HuH-7.5 (cell line): ENCODE measurements around the gene SETD3.

Source experiments
- DNase-seq: peaks from one replicate; pipeline ENCODE4 v3.0.0; 2011; ENCODE audit warnings: low spot score

The SETD3 gene

GRCh38 chr14:99393059-99393655 lies 87.5 kb downstream of the SETD3 start:
- DNase-seq, result peak; percentile 66

GRCh38 chr14:99391671-99392070 lies 89.0 kb downstream of the SETD3 start:
- no peak for DNase-seq

- DNase-seq, result peak; percentile 66
Measured at GRCh38 chr14:99389174-99389826, 91.4 kb downstream of the SETD3 start.

- no peak for DNase-seq
Measured at GRCh38 chr14:99388286-99388685, 92.4 kb downstream of the SETD3 start.

- no peak for DNase-seq
Measured at GRCh38 chr14:99387880-99388279, 92.8 kb downstream of the SETD3 start.

- DNase-seq, result no peak
Measured at GRCh38 chr14:99384450-99385417, 95.9 kb downstream of the SETD3 start.

- no peak for DNase-seq
Measured at GRCh38 chr14:99383472-99384449, 96.9 kb downstream of the SETD3 start.

- DNase-seq, result no peak
Measured at GRCh38 chr14:99382781-99383471, 97.7 kb downstream of the SETD3 start.

- no peak for DNase-seq
Measured at GRCh38 chr14:99382071-99382470, 98.6 kb downstream of the SETD3 start.

- DNase-seq, result no peak
Measured at GRCh38 chr14:99381688-99382060, 99.0 kb downstream of the SETD3 start.

- DNase-seq, result no peak
Measured at GRCh38 chr14:99380991-99381687, 99.5 kb downstream of the SETD3 start.

GRCh38 chr14:99380402-99380801 lies 100.3 kb downstream of the SETD3 start:
- no peak for DNase-seq

- DNase-seq, result no peak
Measured at GRCh38 chr14:99378782-99379214, 101.9 kb downstream of the SETD3 start.

- DNase-seq, result no peak
Measured at GRCh38 chr14:99377951-99378350, 102.7 kb downstream of the SETD3 start.

GRCh38 chr14:99374964-99375363 lies 105.7 kb downstream of the SETD3 start:
- no peak for DNase-seq

GRCh38 chr14:99363616-99364290 lies 116.9 kb downstream of the SETD3 start:
- no peak for DNase-seq

GRCh38 chr14:99363051-99363450 lies 117.6 kb downstream of the SETD3 start:
- DNase-seq, result no peak

- DNase-seq, result no peak
Measured at GRCh38 chr14:99361596-99362215, 119.0 kb downstream of the SETD3 start.
